ENCODE measurements around the gene CLK2.

The CLK2 gene

GRCh38 chr1:155273343-155274245 lies at the start of gene CLK2:
Gene CLK2, minus strand, starts transcription at chr1:155273504. Its CDS starts 2,527 bp downstream, at chr1:155270977.
- peak; percentile 96 for DNase-seq

DNA sequence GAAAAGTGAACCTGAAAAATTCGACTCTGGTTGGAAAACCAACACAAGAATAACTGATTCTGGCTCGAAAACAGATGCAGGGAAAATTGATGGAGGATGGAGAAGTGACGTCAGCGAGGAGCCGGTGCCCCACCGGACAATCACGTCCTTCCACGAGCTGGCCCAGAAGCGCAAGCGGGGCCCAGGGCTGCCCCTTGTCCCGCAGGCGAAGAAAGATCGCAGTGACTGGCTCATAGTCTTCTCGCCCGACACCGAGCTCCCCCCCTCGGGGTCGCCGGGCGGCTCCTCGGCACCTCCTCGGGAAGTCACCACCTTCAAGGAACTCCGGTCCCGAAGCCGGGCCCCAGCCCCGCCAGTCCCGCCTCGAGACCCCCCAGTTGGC lies 49.3 kb upstream of the CLK2 start:
- no peak for DNase-seq

- no peak for DNase-seq
Observed at GRCh38 chr1:155321639-155322503, 48.6 kb upstream of the CLK2 start.

DNA sequence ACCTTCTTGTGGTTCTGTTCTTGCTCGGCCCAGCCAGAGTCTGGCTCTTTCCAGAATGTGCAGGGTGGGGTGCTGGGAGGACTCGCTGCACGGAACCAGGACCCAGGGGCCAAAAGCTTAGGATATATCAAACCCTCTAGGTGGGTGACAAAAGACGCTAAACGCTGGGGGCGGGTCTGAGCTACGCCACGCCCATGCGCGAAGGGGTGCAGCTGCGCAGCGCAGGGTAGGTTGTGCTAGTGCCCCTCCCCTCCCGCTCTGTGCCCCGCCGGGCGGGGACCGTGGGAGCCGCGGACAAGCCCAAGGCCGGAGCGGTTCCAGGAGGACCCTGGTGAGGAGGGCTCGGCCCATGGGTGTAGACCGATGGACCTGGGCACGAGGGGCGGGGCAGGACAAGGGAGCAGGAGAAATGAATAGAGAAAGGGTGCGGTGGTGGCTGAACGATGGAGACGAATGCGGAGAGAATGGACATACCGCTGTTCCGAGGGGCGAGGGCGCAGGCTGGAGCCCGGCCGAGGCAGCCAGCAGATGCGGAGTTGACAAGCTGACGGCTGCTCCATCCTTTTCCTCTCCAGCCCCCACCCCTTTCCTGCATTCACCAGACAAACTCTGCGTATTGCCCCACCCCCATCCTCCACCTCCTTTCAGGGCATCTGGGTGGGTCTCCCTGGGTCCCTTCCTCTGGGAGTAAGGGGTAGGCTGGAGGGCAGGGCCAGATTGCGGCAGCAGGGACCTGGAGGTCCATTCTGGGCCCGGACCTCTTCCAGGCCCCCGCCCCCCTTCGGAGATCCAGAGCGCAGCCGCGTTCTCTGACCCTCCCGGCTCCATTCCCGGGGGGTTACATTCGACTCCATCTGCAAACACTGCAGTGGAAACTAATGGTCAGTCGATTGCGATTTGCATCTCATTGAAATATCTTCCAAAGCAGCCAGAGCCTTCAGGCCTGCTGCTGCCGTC lies 47.6 kb upstream of the CLK2 start, which contains the start of gene RUSC1:
Gene RUSC1 (plus strand): TSS at position 234 of the 957 bp plus-strand sequence. CDS start 880 bp downstream, outside the sequence.
- peak; percentile 52 for DNase-seq

DNA sequence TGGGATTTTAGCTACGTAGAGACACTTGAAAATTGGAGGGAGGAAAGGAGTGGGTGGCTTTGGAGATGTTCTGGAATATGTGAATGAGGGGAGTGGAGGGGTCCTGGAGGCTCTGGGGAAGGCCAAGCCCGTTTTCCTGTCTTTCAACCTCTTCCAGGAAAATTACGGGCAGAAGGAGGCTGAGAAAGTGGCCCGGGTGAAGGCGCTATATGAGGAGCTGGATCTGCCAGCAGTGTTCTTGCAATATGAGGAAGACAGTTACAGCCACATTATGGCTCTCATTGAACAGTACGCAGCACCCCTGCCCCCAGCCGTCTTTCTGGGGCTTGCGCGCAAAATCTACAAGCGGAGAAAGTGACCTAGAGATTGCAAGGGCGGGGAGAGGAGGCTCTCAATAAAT lies 46.9 kb upstream of the CLK2 start:
- no peak for DNase-seq

GRCh38 chr1:155319536-155319935 lies 46.2 kb upstream of the CLK2 start:
- DNase-seq: no peak

DNA sequence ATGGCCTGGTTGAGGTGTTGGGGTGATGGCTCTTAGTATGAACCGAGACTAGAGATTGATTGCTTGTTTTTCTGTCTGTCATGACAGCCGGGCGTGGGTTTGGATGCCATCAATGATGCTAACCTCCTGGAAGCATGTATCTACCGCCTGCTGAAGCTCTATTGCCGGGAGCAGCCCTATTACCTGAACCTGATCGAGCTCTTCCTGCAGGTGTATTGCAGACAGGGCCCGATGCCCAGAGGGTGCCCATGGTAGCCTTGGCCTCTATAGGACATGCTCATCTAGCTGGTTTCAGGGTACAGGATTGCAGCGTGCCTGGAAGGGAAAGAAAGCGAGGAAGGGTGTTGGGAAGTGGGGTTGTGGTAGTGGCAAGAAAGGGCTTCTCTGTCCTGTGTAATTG lies 44.8 kb upstream of the CLK2 start:
- no peak for DNase-seq

- no peak for DNase-seq
Observed at GRCh38 chr1:155316922-155317321, 43.6 kb upstream of the CLK2 start.

- DNase-seq: no peak
Observed at GRCh38 chr1:155313261-155313660, 40.0 kb upstream of the CLK2 start.

DNA sequence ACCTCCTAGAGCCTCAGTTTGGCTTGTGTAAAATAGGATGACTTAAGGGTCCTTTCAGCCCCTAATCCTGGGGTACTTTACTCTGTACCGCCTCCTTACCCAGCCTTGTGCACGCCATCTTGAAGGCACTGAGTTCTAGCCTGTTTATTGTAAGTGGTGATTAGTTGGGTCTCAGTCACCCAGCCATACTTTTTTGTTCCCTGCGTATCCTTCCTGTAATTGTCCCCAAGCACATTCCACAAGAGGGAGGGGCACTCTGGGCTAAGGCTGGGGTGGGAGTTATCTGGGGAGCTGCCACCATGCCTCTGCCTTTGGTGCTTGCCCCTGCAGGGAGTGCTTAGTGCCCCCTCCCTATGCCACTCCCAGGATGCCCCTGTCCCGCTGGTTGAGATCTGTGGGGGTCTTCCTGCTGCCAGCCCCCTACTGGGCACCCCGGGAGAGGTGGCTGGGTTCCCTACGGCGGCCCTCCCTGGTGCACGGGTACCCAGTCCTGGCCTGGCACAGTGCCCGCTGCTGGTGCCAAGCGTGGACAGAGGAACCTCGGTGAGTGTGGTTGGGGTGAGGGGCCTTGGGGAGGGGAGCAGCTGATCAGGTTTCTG lies 36.2 kb upstream of the CLK2 start:
- DNase-seq: no peak

GRCh38 chr1:155308493-155309422 lies 35.5 kb upstream of the CLK2 start, which contains the start of gene FDPS:
Gene FDPS, plus strand, starts transcription at chr1:155308866. Its CDS starts 924 bp downstream, at chr1:155309790.
- DNase-seq: peak; percentile 97

DNA sequence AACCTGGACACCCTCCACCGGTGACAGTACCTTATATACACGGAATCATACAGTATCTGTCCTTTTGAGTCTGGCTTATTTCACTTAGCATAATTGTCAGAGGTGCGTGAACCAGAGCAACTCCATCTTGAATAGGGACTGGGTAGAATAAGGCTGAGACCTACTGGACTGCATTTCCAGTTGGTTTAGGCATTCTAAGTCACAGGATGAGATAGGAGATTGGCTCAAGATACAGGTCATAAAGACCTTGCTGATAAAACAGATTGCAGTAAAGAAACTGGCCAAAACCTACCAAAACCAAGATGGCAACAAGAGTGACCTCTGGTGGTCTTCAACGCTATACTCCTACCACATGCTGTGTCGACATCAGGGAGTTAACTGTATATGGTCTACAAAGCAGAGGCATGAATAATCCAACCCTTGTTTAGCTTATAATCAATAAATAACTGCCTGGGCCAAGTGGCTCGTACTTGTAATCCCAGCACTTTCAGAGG lies 34.0 kb upstream of the CLK2 start:
- DNase-seq: no peak

DNA sequence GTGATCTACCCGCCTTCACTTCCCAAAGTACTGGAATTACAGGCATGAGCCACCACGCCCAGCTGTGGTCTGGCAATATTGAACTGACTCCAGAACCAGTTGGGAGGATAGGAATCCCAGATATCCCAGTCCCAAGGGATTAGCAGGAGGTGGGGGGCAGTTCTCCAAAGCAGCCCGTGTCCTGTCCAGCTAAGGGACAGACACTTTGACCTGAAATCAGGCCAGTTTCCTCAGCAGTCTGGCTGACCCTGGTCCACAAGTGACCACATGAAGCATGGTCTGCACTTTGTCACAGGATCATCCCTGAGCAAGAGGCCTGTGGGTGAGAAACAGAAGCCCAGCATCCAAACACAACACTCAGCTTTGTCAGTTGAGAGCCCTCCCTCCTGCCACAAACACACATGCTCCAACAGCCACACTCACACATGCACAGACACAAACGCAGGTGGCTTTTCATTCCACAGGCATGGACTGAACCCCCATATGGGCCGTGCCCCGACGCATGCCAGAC lies 32.6 kb upstream of the CLK2 start:
- no peak for DNase-seq

GRCh38 chr1:155304558-155305063 lies 31.3 kb upstream of the CLK2 start:
- DNase-seq: no peak

GRCh38 chr1:155301342-155301841 lies 28.1 kb upstream of the CLK2 start, which contains the start of gene PKLR:
Gene PKLR, minus strand, starts transcription at chr1:155301438. Its CDS starts 43 bp downstream, at chr1:155301395.
- DNase-seq: no peak

DNA sequence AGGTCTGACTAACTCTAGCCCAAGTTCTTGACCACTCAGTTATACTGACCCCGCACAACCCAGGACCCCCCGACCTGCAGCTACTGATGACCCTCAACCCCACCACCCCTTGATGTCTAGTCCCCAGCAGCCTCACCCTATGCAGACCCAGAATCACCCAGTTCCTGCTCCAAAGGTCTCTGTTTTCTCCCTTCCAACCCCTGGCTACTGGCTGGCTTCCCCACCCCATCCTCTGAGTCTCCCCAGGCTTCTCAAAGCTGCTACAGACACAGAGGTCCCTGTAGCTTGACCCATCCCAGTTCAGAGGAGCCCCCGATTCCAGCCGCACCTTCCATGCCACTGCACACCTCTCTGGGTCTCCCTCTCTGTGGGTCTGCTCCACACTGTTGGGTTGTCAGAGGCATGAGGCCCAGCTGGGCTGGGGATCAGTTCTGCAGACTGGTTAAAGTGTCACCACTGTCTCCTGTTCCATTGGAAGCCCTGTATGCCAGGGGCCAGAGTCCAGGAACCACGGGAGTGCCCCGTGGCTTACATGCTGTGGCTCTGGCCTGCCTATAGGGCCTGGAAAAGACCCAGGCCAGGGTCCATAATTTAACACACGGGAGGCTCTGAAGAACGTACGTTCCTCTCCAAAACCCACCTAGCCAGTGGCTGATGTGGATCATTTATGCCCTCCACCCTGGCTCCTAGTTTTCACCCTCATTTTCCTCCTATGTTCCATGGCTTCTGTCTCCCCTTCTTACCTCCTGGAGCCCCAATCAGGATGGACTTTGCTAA lies 27.4 kb upstream of the CLK2 start:
- no peak for DNase-seq

- no peak for DNase-seq
Observed at GRCh38 chr1:155300024-155300423, 26.7 kb upstream of the CLK2 start.

- DNase-seq: no peak
Observed at GRCh38 chr1:155297384-155297783, 24.1 kb upstream of the CLK2 start.

GRCh38 chr1:155296661-155297060 lies 23.4 kb upstream of the CLK2 start:
- no peak for DNase-seq

Data from NCI-H1436 (cell line).